ENCODE results near the gene SASH1. TPM values are rescaled to one million over a fixed set of nuclear protein-coding genes. Genes with fewer than 3 reads are reported as not detected.
A peak's percentile ranks its signal among the peaks of the same experiment; 100 is the strongest.

SASH1 gene
- total RNA-seq, 1 donor, result 71.7 TPM

DNA sequence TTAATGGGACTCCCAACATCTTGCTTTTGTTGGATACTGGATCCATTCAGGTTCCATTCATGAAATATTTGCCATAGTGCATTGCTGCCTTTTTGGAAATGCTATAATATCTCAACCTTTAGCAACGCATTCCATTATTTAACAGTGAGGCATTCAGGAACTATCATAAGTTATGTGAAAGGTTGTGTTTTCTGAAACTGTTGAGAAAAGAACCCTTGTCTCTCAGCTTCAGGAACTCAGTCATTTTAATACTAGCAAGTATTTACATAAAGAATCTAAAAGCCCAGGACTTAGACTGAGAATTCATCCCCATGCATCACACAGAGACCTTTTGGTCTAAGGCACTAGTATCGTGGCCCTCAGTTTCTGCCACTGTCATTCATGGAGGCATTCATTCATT, 24.9 kb upstream of the SASH1 start:
- Histone ChIP-seq H3K27me3 (ENCODE audit: insufficient read depth, low read length) (no peaks in the 10 kb centered on the region), H3K9me3 (ENCODE audit: low read depth, low read length) (no peaks in the 10 kb centered on the region), H3K4me2 (ENCODE audit: insufficient read depth, low read length) (no peak overlapping the region), H3K4me1 (ENCODE audit: insufficient read depth, low read length) (peaks cover 6% of the 10 kb centered on the region), H4K20me1 (ENCODE audit: insufficient read depth, low read length) (no peaks in the 10 kb centered on the region), H3K79me2 (ENCODE audit: insufficient read depth, low read length) (no peaks in the 10 kb centered on the region), H3K4me3 (ENCODE audit: insufficient read depth, low read length) (no peak overlapping the region), H3K36me3 (ENCODE audit: insufficient read depth, low read length) (no peaks in the 10 kb centered on the region), H2AFZ (ENCODE audit: low read length) (no peak overlapping the region), H3K27ac (ENCODE audit: low read depth, low read length) (peak overlapping the region; percentile 76)
- DNase-seq (ENCODE audit: insufficient read length, low spot score, missing footprints), result peak; percentile 46
- TF ChIP-seq, protein P1, sequence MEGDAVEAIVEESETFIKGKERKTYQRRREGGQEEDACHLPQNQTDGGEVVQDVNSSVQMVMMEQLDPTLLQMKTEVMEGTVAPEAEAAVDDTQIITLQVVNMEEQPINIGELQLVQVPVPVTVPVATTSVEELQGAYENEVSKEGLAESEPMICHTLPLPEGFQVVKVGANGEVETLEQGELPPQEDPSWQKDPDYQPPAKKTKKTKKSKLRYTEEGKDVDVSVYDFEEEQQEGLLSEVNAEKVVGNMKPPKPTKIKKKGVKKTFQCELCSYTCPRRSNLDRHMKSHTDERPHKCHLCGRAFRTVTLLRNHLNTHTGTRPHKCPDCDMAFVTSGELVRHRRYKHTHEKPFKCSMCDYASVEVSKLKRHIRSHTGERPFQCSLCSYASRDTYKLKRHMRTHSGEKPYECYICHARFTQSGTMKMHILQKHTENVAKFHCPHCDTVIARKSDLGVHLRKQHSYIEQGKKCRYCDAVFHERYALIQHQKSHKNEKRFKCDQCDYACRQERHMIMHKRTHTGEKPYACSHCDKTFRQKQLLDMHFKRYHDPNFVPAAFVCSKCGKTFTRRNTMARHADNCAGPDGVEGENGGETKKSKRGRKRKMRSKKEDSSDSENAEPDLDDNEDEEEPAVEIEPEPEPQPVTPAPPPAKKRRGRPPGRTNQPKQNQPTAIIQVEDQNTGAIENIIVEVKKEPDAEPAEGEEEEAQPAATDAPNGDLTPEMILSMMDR (IDR thresholded peaks at IDR 0.05; ENCODE audit: extremely low read depth, low read depth, low read length), result no peak

DNA sequence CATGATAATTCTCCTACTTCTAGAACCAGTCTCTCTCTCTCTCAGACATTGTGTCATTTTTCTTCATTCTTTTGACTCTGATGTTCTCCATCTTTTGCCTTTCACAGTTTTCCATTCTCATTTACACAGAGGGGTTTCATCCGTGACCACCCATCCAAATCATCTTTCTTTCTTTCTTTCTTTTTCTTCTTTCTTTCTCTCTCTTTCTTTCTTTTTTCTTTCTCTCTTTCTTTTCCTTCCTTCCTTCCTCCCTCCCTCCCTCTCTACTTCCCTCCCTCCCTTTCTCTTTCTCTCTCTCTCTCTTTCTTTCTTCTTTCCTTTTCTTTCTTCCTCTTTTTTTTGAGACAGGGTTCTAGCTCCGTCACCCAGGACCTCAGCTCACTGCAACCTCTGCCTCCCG, 19.9 kb upstream of the SASH1 start:
- TF ChIP-seq, protein P1 (IDR thresholded peaks at IDR 0.05; ENCODE audit: extremely low read depth, low read depth, low read length), result no peak
- no peak for DNase-seq (ENCODE audit: insufficient read length, low spot score, missing footprints)
- no peaks in the 10 kb centered on the region for H3K79me2 ChIP-seq (ENCODE audit: insufficient read depth, low read length)

DNA sequence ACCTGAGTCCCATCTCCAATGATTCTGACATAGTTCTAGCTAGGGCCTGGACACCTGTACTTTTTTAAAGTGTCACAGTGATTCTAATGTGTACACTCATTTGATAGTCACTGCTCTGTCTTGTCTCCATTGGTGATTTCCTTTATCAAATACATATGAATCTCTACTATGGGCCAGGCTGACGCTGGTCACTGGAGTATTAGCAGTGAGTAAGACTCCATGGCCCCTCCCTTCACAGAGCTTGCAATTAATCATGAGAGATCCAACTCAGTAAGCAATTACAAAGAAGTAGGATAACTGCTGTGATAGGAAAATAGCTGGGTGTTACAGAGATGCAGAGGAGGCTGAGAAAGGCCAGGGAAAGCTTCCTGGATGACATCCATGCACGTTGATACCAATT, 19.3 kb upstream of the SASH1 start:
- Histone ChIP-seq H4K20me1 (ENCODE audit: insufficient read depth, low read length) (no peaks in the 10 kb centered on the region), H3K4me3 (ENCODE audit: insufficient read depth, low read length) (no peak overlapping the region), H3K4me1 (ENCODE audit: insufficient read depth, low read length) (peaks cover 23% of the 10 kb centered on the region), H2AFZ (ENCODE audit: low read length) (no peak overlapping the region), H3K27me3 (ENCODE audit: insufficient read depth, low read length) (no peaks in the 10 kb centered on the region), H3K9me3 (ENCODE audit: low read depth, low read length) (no peaks in the 10 kb centered on the region), H3K36me3 (ENCODE audit: insufficient read depth, low read length) (no peaks in the 10 kb centered on the region), H3K79me2 (ENCODE audit: insufficient read depth, low read length) (no peaks in the 10 kb centered on the region), H3K27ac (ENCODE audit: low read depth, low read length) (peak overlapping the region; percentile 57), H3K4me2 (ENCODE audit: insufficient read depth, low read length) (no peak overlapping the region)
- peak; percentile 58 for DNase-seq (ENCODE audit: insufficient read length, low spot score, missing footprints)
- TF ChIP-seq, protein P1 (IDR thresholded peaks at IDR 0.05; ENCODE audit: extremely low read depth, low read depth, low read length), result no peak

More for the DNA sequence above, 19.9 kb upstream of the SASH1 start:
- Histone ChIP-seq H3K4me2 (ENCODE audit: insufficient read depth, low read length) (no peak overlapping the region), H3K27ac (ENCODE audit: low read depth, low read length) (no peak overlapping the region), H4K20me1 (ENCODE audit: insufficient read depth, low read length) (no peaks in the 10 kb centered on the region), H3K36me3 (ENCODE audit: insufficient read depth, low read length) (no peaks in the 10 kb centered on the region), H3K9me3 (ENCODE audit: low read depth, low read length) (no peaks in the 10 kb centered on the region), H2AFZ (ENCODE audit: low read length) (no peak overlapping the region), H3K4me1 (ENCODE audit: insufficient read depth, low read length) (peaks cover 29% of the 10 kb centered on the region), H3K4me3 (ENCODE audit: insufficient read depth, low read length) (no peak overlapping the region), H3K27me3 (ENCODE audit: insufficient read depth, low read length) (no peaks in the 10 kb centered on the region)

DNA sequence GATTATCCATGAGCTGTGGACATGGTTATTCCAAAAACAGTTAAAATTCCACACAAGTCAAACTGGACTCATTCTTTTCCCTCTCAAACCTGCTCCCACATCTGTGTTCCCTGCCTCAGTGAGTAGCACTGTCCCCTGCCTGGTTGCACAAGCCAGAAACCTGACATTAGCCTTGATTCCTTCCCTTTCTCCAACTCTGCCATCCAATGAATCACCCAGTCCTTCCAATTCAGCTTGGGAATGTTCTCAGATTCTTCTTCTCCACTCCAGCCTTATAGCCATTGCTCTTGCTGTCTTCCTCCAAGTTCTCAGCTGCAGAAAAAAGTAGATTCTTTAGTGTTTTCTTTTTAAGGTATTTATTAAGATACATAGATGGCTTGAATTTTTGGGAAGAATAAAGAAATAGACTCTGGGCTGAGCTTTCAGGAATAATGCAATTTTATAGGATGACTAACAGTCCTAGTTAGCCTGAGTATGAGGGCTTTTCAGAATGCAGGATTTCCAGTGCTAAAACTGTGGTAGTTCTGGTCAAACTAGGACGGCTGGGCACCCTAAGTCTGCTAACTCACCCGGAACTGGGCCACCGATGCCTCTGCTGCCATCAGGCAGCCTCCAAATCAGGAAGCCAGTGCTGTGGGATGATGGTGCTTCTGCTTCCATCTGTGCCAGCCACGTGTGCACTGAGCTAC, 18.2 kb upstream of the SASH1 start:
- Histone ChIP-seq H3K27ac (ENCODE audit: low read depth, low read length) (peak overlapping the region; percentile 57), H3K27me3 (ENCODE audit: insufficient read depth, low read length) (no peaks in the 10 kb centered on the region), H3K36me3 (ENCODE audit: insufficient read depth, low read length) (no peaks in the 10 kb centered on the region), H3K9me3 (ENCODE audit: low read depth, low read length) (no peaks in the 10 kb centered on the region), H3K4me1 (ENCODE audit: insufficient read depth, low read length) (peaks cover 29% of the 10 kb centered on the region), H3K4me2 (ENCODE audit: insufficient read depth, low read length) (peak overlapping the region; percentile 24), H3K4me3 (ENCODE audit: insufficient read depth, low read length) (no peak overlapping the region), H4K20me1 (ENCODE audit: insufficient read depth, low read length) (no peaks in the 10 kb centered on the region), H2AFZ (ENCODE audit: low read length) (peak overlapping the region; percentile 56), H3K79me2 (ENCODE audit: insufficient read depth, low read length) (no peaks in the 10 kb centered on the region)
- DNase-seq (ENCODE audit: insufficient read length, low spot score, missing footprints), result peak; percentile 77
- TF ChIP-seq, protein P1 (IDR thresholded peaks at IDR 0.05; ENCODE audit: extremely low read depth, low read depth, low read length), result no peak

All from osteoblast (primary cell).